ENCODE results near the gene CFAP99.

DNA sequence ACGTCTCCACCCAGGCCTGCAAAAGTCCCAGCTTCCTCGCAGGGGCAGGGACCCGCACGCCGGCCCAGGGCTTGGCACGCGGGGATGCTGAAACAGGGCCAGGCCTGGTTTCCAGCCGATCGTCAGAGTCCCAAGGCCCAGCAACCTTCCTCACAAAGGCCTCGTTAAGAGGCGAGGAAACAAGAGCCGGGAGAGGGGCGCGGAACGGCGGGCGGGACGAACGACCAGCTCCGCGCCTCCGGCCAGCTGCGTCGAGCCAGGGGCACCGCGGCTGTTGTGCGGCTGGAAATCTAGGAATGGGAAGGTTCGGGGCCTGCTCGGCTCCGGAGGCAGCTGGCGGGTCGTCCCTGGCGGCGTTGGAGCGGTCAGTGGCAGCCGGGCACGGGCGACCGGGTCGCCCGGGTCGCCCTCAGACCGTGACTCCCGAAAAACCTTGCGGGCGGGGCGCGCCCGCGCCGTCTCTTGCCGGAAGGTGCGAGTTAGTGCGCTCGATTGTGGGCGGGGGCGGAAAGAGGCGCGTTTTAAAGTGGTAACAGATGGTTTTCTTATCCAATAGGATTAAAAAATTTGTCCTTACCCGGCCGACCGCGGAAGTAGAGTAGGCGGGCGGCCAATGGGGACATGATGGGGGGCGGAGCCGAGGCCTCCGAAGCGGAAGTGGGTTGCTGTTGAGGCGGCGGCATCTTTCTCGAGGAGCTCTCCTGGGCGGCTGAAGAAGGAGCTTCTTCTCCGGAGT is 49.9 kb downstream of the CFAP99 start, which contains the start of gene RNF4:
- TF ChIP-seq RNF2 (IDR thresholded peaks at IDR 0.05; ENCODE audit: borderline replicate concordance, low read depth, low read length, missing control alignments, poor library complexity, severe bottlenecking) (no peak), SP2 (IDR thresholded peaks at IDR 0.05; ENCODE audit: low read length) (peak; percentile 41; the same call in 1 of the 2 replicates)
- TF ChIP-seq, protein P1, sequence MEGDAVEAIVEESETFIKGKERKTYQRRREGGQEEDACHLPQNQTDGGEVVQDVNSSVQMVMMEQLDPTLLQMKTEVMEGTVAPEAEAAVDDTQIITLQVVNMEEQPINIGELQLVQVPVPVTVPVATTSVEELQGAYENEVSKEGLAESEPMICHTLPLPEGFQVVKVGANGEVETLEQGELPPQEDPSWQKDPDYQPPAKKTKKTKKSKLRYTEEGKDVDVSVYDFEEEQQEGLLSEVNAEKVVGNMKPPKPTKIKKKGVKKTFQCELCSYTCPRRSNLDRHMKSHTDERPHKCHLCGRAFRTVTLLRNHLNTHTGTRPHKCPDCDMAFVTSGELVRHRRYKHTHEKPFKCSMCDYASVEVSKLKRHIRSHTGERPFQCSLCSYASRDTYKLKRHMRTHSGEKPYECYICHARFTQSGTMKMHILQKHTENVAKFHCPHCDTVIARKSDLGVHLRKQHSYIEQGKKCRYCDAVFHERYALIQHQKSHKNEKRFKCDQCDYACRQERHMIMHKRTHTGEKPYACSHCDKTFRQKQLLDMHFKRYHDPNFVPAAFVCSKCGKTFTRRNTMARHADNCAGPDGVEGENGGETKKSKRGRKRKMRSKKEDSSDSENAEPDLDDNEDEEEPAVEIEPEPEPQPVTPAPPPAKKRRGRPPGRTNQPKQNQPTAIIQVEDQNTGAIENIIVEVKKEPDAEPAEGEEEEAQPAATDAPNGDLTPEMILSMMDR (IDR thresholded peaks at IDR 0.05; ENCODE audit: control extremely low read depth in 1 of 3, insufficient read depth in 1 of 3, low read depth in 1 of 3, low read length in 3 of 3) = no peak
- TF ChIP-seq, protein P2, sequence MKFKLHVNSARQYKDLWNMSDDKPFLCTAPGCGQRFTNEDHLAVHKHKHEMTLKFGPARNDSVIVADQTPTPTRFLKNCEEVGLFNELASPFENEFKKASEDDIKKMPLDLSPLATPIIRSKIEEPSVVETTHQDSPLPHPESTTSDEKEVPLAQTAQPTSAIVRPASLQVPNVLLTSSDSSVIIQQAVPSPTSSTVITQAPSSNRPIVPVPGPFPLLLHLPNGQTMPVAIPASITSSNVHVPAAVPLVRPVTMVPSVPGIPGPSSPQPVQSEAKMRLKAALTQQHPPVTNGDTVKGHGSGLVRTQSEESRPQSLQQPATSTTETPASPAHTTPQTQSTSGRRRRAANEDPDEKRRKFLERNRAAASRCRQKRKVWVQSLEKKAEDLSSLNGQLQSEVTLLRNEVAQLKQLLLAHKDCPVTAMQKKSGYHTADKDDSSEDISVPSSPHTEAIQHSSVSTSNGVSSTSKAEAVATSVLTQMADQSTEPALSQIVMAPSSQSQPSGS (IDR thresholded peaks at IDR 0.05; ENCODE audit: low read length) = no peak
- TF ChIP-seq, protein P3, sequence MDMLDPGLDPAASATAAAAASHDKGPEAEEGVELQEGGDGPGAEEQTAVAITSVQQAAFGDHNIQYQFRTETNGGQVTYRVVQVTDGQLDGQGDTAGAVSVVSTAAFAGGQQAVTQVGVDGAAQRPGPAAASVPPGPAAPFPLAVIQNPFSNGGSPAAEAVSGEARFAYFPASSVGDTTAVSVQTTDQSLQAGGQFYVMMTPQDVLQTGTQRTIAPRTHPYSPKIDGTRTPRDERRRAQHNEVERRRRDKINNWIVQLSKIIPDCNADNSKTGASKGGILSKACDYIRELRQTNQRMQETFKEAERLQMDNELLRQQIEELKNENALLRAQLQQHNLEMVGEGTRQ (IDR thresholded peaks at IDR 0.05; ENCODE audit: low read length) = no peak

All from H1 (cell line).